KMS-11 (cell line): ENCODE measurements around the gene MRPL21.
"Not testable (repeated sequence)": the region's sequence is repeated elsewhere in the genome, so short reads cannot be mapped to it uniquely, and the experiment has no call there.

Experiments used
- H2AFZ ChIP-seq: fragments of 200-600 bp; sonication (generic); 2 replicates; pipeline ENCODE4 v1.6.1; 2016; ENCODE audit warnings: antibody characterized with exemption, mixed run types, low read depth
- H3K27ac ChIP-seq: fragments of 200-600 bp; sonication (generic); 2 replicates; pipeline ENCODE4 v1.6.1; 2016; ENCODE audit warnings: mild to moderate bottlenecking, mixed run types
- H3K27me3 ChIP-seq: fragments of 200-600 bp; sonication (generic); 2 replicates; pipeline ENCODE4 v1.6.1; 2017; ENCODE audit warnings: mild to moderate bottlenecking, low read depth, mixed run types, moderate library complexity; ENCODE audit not compliant: insufficient read depth
- H3K36me3 ChIP-seq: fragments of 200-600 bp; sonication (generic); 2 replicates; pipeline ENCODE4 v1.6.1; 2017; ENCODE audit warnings: mild to moderate bottlenecking, mixed run types; ENCODE audit not compliant: insufficient read depth
- H3K4me1 ChIP-seq: fragments of 200-600 bp; sonication (generic); 2 replicates; pipeline ENCODE4 v1.6.1; 2016; ENCODE audit warnings: mild to moderate bottlenecking, low read depth, mixed run types; ENCODE audit not compliant: poor library complexity, severe bottlenecking
- H3K4me2 ChIP-seq: fragments of 200-600 bp; sonication (generic); 2 replicates; pipeline ENCODE4 v1.7.0; 2016; ENCODE audit warnings: mild to moderate bottlenecking, mixed run types
- H3K4me3 ChIP-seq: fragments of 200-600 bp; sonication (generic); IDR thresholded peaks from 2 replicates; pipeline ENCODE4 v1.6.1; 2017; ENCODE audit warnings: low read depth, low read length, mixed read lengths; ENCODE audit not compliant: insufficient read depth
- H3K79me2 ChIP-seq: fragments of 200-600 bp; sonication (generic); 2 replicates; pipeline ENCODE4 v1.6.1; 2016; ENCODE audit warnings: low read depth, mixed run types; ENCODE audit not compliant: insufficient read depth
- H3K9ac ChIP-seq: fragments of 200-600 bp; sonication (generic); 2 replicates; pipeline ENCODE4 v1.6.1; 2016; ENCODE audit warnings: mild to moderate bottlenecking, mixed run types
- H4K20me1 ChIP-seq: fragments of 200-600 bp; sonication (generic); 2 replicates; pipeline ENCODE4 v1.6.1; 2016; ENCODE audit warnings: mild to moderate bottlenecking, mixed run types; ENCODE audit not compliant: insufficient read depth
- TF ChIP-seq, protein P1 (sequence below): fragments of 200-600 bp; sonication (generic); conservative IDR thresholded peaks from 2 replicates; pipeline ENCODE4 v1.6.1; 2017; ENCODE audit warnings: low read depth, mild to moderate bottlenecking, antibody characterized with exemption, low read length, moderate library complexity, mixed read lengths

The MRPL21 gene

DNA sequence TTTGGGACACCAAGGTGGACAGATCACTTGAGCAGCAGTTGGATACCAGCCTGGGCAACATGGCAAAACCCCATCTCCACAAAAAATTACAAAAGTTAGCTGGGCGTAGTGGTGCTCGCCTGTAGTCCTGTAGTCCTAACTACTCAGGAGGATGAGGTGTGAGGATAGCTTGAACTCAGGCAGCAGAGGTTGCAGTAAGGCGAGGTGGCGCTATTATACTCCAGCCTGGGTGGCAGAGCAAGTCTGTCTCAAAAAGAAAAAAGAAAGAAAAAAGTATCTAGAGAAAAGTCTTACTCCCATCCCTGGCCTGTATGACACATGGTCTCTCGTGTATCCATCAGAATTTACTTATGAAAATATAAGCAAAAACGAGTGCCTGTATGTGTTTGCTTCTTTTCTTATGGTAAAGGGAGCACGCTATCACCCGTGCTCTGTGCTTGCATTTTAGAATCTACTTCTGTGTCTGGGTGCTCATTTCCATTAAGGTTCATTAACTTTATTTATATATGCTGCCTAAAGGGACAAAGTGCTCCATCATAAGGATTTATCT is 46.5 kb downstream of the MRPL21 start:
- no peaks in the 10 kb centered on the region for H3K4me1 ChIP-seq
- no peak overlapping the region for H3K4me2 ChIP-seq
- no peak overlapping the region for H3K9ac ChIP-seq
- H3K4me3 ChIP-seq = no peak overlapping the region
- no peaks in the 10 kb centered on the region for H3K36me3 ChIP-seq
- H3K27ac ChIP-seq = no peak overlapping the region
- H2AFZ ChIP-seq = no peak overlapping the region
- H3K27me3 ChIP-seq = no peaks in the 10 kb centered on the region
- TF ChIP-seq, protein P1, sequence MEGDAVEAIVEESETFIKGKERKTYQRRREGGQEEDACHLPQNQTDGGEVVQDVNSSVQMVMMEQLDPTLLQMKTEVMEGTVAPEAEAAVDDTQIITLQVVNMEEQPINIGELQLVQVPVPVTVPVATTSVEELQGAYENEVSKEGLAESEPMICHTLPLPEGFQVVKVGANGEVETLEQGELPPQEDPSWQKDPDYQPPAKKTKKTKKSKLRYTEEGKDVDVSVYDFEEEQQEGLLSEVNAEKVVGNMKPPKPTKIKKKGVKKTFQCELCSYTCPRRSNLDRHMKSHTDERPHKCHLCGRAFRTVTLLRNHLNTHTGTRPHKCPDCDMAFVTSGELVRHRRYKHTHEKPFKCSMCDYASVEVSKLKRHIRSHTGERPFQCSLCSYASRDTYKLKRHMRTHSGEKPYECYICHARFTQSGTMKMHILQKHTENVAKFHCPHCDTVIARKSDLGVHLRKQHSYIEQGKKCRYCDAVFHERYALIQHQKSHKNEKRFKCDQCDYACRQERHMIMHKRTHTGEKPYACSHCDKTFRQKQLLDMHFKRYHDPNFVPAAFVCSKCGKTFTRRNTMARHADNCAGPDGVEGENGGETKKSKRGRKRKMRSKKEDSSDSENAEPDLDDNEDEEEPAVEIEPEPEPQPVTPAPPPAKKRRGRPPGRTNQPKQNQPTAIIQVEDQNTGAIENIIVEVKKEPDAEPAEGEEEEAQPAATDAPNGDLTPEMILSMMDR = no peak
- H3K79me2 ChIP-seq = no peaks in the 10 kb centered on the region
- no peaks in the 10 kb centered on the region for H4K20me1 ChIP-seq

DNA sequence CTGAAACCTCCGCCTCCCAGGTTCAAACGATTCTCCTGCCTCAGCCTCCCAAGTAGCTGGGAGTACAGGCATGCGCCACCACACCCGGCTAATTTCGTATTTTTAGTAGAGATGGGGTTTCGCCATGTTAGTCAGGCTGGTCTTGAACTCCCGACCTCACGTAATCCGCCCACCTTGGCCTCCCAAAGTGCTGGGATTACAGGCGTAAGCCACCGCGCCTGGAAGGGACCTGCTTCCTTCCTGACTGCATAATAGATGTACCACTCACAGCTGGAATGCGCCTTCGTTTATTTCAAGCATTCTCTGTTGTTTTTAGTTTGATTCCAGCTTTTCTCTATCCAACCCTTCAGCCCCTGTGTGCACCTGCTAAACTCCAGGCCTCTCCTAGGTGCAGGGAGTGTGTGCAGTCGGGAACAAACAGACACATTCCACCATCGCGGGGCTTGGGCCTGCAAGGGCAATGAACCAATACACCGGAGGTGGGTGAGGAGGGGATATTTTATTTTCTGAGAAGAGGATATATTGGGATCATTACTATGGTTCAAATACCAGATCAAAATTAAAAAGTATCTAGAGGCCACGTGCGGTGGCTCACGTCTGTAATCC is 47.1 kb downstream of the MRPL21 start:
- not testable (repeated sequence) for H3K4me1 ChIP-seq, H2AFZ ChIP-seq, H3K79me2 ChIP-seq, H3K9ac ChIP-seq, H4K20me1 ChIP-seq, H3K4me3 ChIP-seq, H3K36me3 ChIP-seq, H3K27me3 ChIP-seq, H3K4me2 ChIP-seq, H3K27ac ChIP-seq

DNA sequence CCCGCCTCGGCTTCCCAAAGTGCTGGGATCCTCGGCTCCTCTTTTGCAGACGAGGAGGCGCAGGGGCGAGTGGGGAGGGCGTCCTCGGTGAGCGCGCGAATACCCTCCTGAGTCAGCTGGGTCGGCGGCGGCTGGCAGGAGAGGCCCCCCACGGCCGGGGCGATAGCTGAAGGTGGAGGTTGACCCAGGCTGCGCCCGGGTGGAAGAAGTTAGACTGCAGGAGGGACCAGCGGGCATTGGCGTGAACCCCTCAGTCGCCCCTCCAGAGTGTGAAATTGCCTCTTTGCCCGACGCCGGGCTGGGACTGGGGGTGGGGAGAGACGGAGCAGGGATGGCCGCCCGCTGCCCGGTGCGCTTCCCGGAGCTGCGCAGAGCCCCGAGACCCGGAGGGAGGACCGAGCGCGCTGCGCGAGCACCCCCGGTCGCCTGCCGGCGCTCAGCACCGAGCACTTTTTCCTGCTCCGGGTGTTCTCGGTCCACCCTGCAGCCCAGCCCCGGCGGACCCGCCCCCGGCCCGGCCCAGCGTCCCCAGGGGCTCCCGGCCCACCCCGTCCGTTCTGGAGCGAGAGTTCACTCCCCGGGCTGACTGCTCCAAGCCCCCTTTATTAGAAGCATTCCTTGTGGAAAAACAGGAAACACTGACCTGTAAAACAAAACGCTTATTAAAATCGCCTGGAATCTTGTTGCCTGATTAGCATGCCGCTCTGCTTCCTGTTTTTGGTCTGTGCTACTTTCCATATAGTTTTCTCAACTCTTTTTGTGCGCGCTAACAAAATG is 48.2 kb downstream of the MRPL21 start:
- Histone ChIP-seq H3K27me3 (no peaks in the 10 kb centered on the region), H2AFZ (no peak overlapping the region), H3K79me2 (no peaks in the 10 kb centered on the region), H3K9ac (no peak overlapping the region), H3K4me3 (no peak overlapping the region), H3K27ac (no peak overlapping the region), H3K4me1 (no peaks in the 10 kb centered on the region), H3K36me3 (no peaks in the 10 kb centered on the region), H3K4me2 (no peak overlapping the region), H4K20me1 (no peaks in the 10 kb centered on the region)
- TF ChIP-seq, protein P1 = no peak

DNA sequence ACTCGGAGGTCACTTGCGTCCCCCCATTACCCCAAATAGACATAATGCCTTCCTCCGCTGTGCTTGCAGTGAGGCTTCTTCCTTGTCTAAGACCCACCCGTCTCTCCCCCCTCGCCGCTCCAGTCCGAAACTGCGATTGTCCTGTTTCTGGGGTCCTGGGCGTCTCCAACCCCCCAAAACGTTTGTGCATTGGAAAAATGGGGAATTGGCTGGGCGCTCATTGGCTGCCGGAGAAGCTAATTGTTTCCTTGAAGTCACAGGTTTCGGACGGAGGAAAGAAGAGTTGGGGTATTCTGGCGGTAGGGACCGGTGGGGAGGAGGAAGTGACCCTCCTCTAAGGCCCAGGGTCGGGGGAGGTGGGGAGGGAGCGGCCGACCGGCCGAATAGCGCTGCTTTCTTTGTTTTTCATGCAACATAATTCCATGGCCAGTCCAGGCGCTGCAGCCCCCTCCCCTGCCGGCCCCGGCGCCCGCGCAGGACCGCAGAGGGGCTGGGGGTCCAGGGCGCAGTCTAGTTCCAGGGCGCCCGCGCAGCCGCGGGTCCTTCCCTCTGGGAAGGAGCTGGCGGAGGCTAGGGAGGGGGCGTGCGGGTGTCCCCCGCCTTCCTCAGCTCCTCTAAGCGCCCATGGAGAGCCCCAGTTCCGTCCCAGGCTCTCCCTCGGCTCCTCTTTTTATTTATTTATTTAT is 49.2 kb downstream of the MRPL21 start:
- H3K4me2 ChIP-seq = no peak overlapping the region
- no peak overlapping the region for H3K4me3 ChIP-seq
- H3K36me3 ChIP-seq = no peaks in the 10 kb centered on the region
- H3K27me3 ChIP-seq = no peaks in the 10 kb centered on the region
- H3K9ac ChIP-seq = no peak overlapping the region
- H2AFZ ChIP-seq = no peak overlapping the region
- H3K4me1 ChIP-seq = no peaks in the 10 kb centered on the region
- no peak overlapping the region for H3K27ac ChIP-seq
- H3K79me2 ChIP-seq = no peaks in the 10 kb centered on the region
- no peaks in the 10 kb centered on the region for H4K20me1 ChIP-seq
- TF ChIP-seq, protein P1 = no peak
